Measurements from ENCODE around the gene OR51V1.
A peak's percentile ranks its signal among the peaks of the same experiment; 100 is the strongest.

The OR51V1 gene

DNA sequence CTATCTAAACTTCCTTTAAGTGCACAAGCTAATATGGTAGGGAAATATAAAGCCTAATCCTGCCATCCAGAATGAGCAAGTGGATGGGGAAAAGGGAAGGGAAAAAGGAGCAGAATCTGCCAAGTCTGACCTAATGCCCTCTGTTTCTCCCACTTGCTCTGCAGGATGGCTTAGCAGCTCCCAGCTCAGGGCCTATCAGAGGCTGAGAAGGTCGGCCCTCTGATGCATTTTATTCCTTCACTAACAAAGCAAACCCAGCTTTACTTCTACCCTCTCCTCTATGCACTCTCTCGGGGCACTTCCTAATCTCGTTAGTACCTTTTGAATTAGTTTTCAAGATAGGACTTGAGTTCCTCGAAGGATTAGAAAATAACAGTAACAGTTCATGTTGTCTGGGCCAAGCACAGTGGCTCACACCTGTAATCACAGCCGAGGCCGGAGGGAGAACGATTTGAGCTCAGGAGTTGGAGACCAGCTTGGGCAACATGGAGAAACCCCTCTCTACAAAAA is 9.9 kb upstream of the OR51V1 start:
- no peaks in the 10 kb centered on the region for H4K20me1 ChIP-seq (ENCODE audit: insufficient read depth, low read length, poor library complexity, severe bottlenecking)
- H3F3A ChIP-seq (ENCODE audit: low read depth): no peaks in the 10 kb centered on the region
- H3K79me2 ChIP-seq (ENCODE audit: insufficient read depth, low read length): no peaks in the 10 kb centered on the region
- H2AFZ ChIP-seq (ENCODE audit: low read length): no peak overlapping the region
- no peak overlapping the region for H3K4me2 ChIP-seq (ENCODE audit: low read depth, low read length, poor library complexity, severe bottlenecking)
- H3K9ac ChIP-seq (ENCODE audit: low read depth, low read length, poor library complexity, severe bottlenecking): no peak overlapping the region
- H3K9me3 ChIP-seq (ENCODE audit: insufficient read depth, low read depth, low read length): no peaks in the 10 kb centered on the region
- no peaks in the 10 kb centered on the region for H3K9me2 ChIP-seq (replicated peaks; ENCODE audit: low read depth, low read length)
- TF ChIP-seq, protein P1, sequence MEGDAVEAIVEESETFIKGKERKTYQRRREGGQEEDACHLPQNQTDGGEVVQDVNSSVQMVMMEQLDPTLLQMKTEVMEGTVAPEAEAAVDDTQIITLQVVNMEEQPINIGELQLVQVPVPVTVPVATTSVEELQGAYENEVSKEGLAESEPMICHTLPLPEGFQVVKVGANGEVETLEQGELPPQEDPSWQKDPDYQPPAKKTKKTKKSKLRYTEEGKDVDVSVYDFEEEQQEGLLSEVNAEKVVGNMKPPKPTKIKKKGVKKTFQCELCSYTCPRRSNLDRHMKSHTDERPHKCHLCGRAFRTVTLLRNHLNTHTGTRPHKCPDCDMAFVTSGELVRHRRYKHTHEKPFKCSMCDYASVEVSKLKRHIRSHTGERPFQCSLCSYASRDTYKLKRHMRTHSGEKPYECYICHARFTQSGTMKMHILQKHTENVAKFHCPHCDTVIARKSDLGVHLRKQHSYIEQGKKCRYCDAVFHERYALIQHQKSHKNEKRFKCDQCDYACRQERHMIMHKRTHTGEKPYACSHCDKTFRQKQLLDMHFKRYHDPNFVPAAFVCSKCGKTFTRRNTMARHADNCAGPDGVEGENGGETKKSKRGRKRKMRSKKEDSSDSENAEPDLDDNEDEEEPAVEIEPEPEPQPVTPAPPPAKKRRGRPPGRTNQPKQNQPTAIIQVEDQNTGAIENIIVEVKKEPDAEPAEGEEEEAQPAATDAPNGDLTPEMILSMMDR (conservative IDR thresholded peaks at IDR 0.05; ENCODE audit: low read length): no peak
- TF ChIP-seq EZH2phosphoT487 (IDR thresholded peaks at IDR 0.05; ENCODE audit: borderline replicate concordance): no peak
- no peaks in the 10 kb centered on the region for H3K4me1 ChIP-seq (ENCODE audit: insufficient read depth, low read length, poor library complexity, severe bottlenecking)
- no peak overlapping the region for H3K4me3 ChIP-seq (ENCODE audit: low read length, poor library complexity, severe bottlenecking)
- no peaks in the 10 kb centered on the region for H3K36me3 ChIP-seq (ENCODE audit: insufficient read depth, low read length)
- H3K27me3 ChIP-seq (ENCODE audit: insufficient read depth, low read length, poor library complexity, severe bottlenecking): no peaks in the 10 kb centered on the region

- Histone ChIP-seq H3K4me1 (ENCODE audit: insufficient read depth, low read length, poor library complexity, severe bottlenecking) (no peaks in the 10 kb centered on the region), H3K9me2 (replicated peaks; ENCODE audit: low read depth, low read length) (no peaks in the 10 kb centered on the region), H3K9me3 (ENCODE audit: insufficient read depth, low read depth, low read length) (no peaks in the 10 kb centered on the region), H3K79me2 (ENCODE audit: insufficient read depth, low read length) (no peaks in the 10 kb centered on the region), H3K27me3 (ENCODE audit: insufficient read depth, low read length, poor library complexity, severe bottlenecking) (no peaks in the 10 kb centered on the region), H3K4me3 (ENCODE audit: low read length, poor library complexity, severe bottlenecking) (no peak overlapping the region), H3F3A (ENCODE audit: low read depth) (no peaks in the 10 kb centered on the region), H4K20me1 (ENCODE audit: insufficient read depth, low read length, poor library complexity, severe bottlenecking) (no peaks in the 10 kb centered on the region), H3K9ac (ENCODE audit: low read depth, low read length, poor library complexity, severe bottlenecking) (no peak overlapping the region), H3K36me3 (ENCODE audit: insufficient read depth, low read length) (no peaks in the 10 kb centered on the region), H2AFZ (ENCODE audit: low read length) (no peak overlapping the region), H3K4me2 (ENCODE audit: low read depth, low read length, poor library complexity, severe bottlenecking) (no peak overlapping the region)
- TF ChIP-seq, protein P1 (conservative IDR thresholded peaks at IDR 0.05; ENCODE audit: low read length): peak; percentile 60
- no peak for TF ChIP-seq EZH2phosphoT487 (IDR thresholded peaks at IDR 0.05; ENCODE audit: borderline replicate concordance)
Observed at GRCh38 chr11:5204787-5205186, 4.3 kb upstream of the OR51V1 start.

DNA sequence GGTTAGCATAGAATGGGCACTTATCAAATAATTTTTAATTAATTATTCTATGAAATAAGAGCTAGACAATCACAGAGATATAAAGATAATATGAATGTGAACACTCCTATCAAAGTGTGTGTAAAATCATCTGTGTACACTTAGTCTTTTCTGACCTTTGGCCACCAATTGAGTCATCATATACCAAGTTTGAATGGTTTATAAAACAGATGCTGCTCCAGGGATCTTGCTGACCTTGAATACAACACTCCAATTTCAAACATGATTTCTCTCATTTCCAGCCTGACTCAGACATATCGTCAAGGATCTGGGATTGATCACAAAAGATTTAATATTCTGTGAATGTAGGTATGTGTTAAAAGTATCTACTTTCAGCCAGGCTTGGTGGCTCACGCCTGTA is 2.9 kb upstream of the OR51V1 start:
- Histone ChIP-seq H3K9me3 (ENCODE audit: insufficient read depth, low read depth, low read length) (no peaks in the 10 kb centered on the region), H3K4me3 (ENCODE audit: low read length, poor library complexity, severe bottlenecking) (no peak overlapping the region), H3K79me2 (ENCODE audit: insufficient read depth, low read length) (no peaks in the 10 kb centered on the region), H3K36me3 (ENCODE audit: insufficient read depth, low read length) (no peaks in the 10 kb centered on the region), H3F3A (ENCODE audit: low read depth) (no peaks in the 10 kb centered on the region), H3K9me2 (replicated peaks; ENCODE audit: low read depth, low read length) (no peaks in the 10 kb centered on the region), H4K20me1 (ENCODE audit: insufficient read depth, low read length, poor library complexity, severe bottlenecking) (no peaks in the 10 kb centered on the region), H3K9ac (ENCODE audit: low read depth, low read length, poor library complexity, severe bottlenecking) (no peak overlapping the region), H3K4me1 (ENCODE audit: insufficient read depth, low read length, poor library complexity, severe bottlenecking) (no peaks in the 10 kb centered on the region), H3K27me3 (ENCODE audit: insufficient read depth, low read length, poor library complexity, severe bottlenecking) (no peaks in the 10 kb centered on the region), H3K4me2 (ENCODE audit: low read depth, low read length, poor library complexity, severe bottlenecking) (no peak overlapping the region), H2AFZ (ENCODE audit: low read length) (no peak overlapping the region)
- no peak for TF ChIP-seq EZH2phosphoT487 (IDR thresholded peaks at IDR 0.05; ENCODE audit: borderline replicate concordance)
- TF ChIP-seq, protein P1 (conservative IDR thresholded peaks at IDR 0.05; ENCODE audit: low read length): no peak

Measured in Loucy (cell line).